Measurements from ENCODE around the gene PAX7. TPM values are rescaled to one million over a fixed set of nuclear protein-coding genes. Genes with fewer than 3 reads are reported as not detected.

PAX7 gene
- total RNA-seq, 1 experiment from 2014 or later = not detected

DNA sequence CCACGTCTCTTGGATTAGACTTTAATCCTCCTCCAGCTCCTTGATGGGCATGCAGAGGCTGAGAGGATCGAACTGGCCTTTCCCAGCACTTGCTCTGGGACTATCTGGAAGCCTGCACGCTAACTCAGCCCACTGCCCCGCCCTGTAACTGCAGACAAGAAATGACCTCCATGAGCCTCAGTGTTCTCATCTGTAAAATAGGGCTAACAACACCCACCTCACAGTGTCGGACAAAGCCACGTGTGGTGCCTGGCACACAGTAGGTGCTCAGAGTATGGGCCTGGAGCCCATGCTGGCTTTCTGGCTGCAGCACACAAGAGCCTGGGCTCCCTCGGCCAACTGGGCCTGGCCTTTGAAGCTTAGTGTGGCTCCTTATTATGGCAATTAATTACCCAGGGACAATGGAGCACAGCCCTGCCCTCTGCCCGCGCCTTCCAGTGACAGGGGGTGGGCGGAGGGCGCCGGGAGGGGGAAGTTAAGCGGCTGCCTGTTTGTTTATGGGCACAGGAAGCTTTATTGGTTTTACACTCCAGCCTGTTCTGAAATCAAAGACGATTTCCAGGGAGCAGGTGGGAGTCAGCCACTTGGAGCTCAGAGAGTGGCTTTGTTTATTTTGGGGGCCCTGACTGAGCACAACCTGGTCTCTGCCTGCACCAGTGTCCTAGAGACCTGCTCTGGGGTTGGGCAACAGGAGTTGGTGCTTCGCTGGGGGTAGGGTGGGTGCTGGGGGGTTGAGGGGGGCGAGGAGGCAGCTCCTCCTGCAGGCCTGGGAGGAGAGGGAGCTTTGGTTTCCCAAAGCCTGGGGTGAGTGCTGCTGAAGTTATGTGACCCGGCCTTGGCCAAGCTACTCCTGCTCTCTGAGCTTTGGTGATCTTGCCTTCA, 31.0 kb downstream of the PAX7 start:
- Mint-ChIP-seq H3K27ac (ENCODE audit: low read depth, unreplicated experiment) (no peak overlapping the region), H3K36me3 (ENCODE audit: insufficient read depth, unreplicated experiment) (no peaks in the 10 kb centered on the region), H3K4me3 (ENCODE audit: unreplicated experiment) (no peak overlapping the region), H3K9me3 (ENCODE audit: unreplicated experiment) (no peaks in the 10 kb centered on the region), H3K27me3 (ENCODE audit: insufficient read depth, unreplicated experiment) (no peaks in the 10 kb centered on the region), H3K4me1 (ENCODE audit: insufficient read depth, unreplicated experiment) (peaks cover 2% of the 10 kb centered on the region)
- CTCF ChIA-PET = interaction anchor here (1.2 to 2.5 kb wide), 2 partner anchors 19 to 20 kb away, joined by 4 to 9 read pairs; no protein-coding TSS in a partner anchor
- POLR2A ChIA-PET = no interaction called here
- BruUV-seq (replicated peaks) = no TSS peak
- intact Hi-C loops (cut with micrococcal nuclease) = no loop called here
- TF ChIP-seq, protein P1, sequence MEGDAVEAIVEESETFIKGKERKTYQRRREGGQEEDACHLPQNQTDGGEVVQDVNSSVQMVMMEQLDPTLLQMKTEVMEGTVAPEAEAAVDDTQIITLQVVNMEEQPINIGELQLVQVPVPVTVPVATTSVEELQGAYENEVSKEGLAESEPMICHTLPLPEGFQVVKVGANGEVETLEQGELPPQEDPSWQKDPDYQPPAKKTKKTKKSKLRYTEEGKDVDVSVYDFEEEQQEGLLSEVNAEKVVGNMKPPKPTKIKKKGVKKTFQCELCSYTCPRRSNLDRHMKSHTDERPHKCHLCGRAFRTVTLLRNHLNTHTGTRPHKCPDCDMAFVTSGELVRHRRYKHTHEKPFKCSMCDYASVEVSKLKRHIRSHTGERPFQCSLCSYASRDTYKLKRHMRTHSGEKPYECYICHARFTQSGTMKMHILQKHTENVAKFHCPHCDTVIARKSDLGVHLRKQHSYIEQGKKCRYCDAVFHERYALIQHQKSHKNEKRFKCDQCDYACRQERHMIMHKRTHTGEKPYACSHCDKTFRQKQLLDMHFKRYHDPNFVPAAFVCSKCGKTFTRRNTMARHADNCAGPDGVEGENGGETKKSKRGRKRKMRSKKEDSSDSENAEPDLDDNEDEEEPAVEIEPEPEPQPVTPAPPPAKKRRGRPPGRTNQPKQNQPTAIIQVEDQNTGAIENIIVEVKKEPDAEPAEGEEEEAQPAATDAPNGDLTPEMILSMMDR (IDR thresholded peaks at IDR 0.05; ENCODE audit: unreplicated experiment) = no peak
- no peak for DNase-seq (ENCODE audit: unreplicated experiment)

DNA sequence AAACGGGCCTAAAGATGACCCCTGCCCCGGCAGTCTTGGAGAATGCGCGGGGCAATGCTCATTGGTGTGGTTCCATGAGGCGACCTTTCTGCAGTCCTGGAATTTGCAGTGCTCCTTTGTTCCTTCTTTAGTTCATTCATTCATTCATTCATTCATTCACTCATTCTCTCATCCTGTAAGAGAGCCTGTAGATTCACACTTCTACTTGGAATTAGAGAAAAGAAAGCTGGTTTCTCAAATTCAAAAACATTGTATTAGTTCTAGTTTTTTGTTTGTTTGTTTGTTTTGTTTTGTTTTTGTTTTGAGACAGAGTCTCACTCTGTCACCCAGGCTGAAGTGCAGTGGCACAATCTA, 31.6 kb downstream of the PAX7 start:
- intact Hi-C loops (cut with micrococcal nuclease) = no loop called here
- H3K36me3 Mint-ChIP-seq (ENCODE audit: insufficient read depth, unreplicated experiment) = no peaks in the 10 kb centered on the region
- H3K4me1 Mint-ChIP-seq (ENCODE audit: insufficient read depth, unreplicated experiment) = peaks cover 8% of the 10 kb centered on the region
- H3K27ac Mint-ChIP-seq (ENCODE audit: low read depth, unreplicated experiment) = no peak overlapping the region
- POLR2A ChIA-PET = interaction anchor here (0.5 kb wide), 1 partner anchor 58 kb away, joined by 3 read pairs; no protein-coding TSS in a partner anchor
- TF ChIP-seq, protein P1 (IDR thresholded peaks at IDR 0.05; ENCODE audit: unreplicated experiment) = no peak
- H3K9me3 Mint-ChIP-seq (ENCODE audit: unreplicated experiment) = no peaks in the 10 kb centered on the region
- H3K27me3 Mint-ChIP-seq (ENCODE audit: insufficient read depth, unreplicated experiment) = no peaks in the 10 kb centered on the region
- CTCF ChIA-PET = interaction anchor here (1.2 kb wide), 1 partner anchor 20 kb away, joined by 4 read pairs; no protein-coding TSS in a partner anchor
- H3K4me3 Mint-ChIP-seq (ENCODE audit: unreplicated experiment) = no peak overlapping the region
- DNase-seq (ENCODE audit: unreplicated experiment) = no peak
- BruUV-seq (replicated peaks) = no TSS peak

DNA sequence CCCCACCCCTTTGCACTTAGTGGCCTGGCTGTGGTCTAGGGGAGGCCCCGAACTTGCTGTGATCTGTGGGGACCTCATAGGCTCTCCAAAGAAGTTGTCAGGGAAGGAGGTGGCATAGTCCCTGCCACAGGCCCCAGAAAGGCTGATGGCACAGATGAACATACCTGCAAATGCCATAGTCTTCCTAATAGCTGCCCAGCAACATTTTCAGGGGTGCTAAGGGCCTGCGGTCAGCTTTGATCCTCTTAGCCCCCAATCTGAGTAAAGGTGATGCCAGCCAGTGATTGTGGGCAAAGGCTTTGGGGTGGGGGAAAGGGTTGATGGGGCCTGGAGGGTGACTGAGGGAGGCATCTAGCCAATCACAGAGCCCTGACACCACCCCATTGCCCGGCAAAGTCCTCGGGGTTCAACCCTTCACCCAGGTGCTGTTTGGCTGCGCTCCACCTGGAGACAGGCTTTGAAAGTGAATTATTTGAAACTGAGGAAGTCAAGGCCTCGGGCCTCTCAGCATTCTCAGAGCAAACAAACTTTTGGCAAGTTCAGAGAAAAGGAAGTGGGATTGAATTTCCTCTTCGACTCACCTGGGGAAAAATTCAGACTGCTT, 35.8 kb downstream of the PAX7 start:
- H3K4me1 Mint-ChIP-seq (ENCODE audit: insufficient read depth, unreplicated experiment) = peaks cover 37% of the 10 kb centered on the region
- BruUV-seq (replicated peaks) = no TSS peak
- peak overlapping the region; percentile 21 for H3K27ac Mint-ChIP-seq (ENCODE audit: low read depth, unreplicated experiment)
- CTCF ChIA-PET = interaction anchor here (0.6 to 1.0 kb wide), 2 partner anchors 10 to 70 kb away, joined by 3 to 6 read pairs; no protein-coding TSS in a partner anchor
- POLR2A ChIA-PET = interaction anchor here (0.6 to 1.1 kb wide), 2 partner anchors 150 to 1009 kb away, joined by 3 read pairs; no protein-coding TSS in a partner anchor
- H3K36me3 Mint-ChIP-seq (ENCODE audit: insufficient read depth, unreplicated experiment) = no peaks in the 10 kb centered on the region
- no peaks in the 10 kb centered on the region for H3K27me3 Mint-ChIP-seq (ENCODE audit: insufficient read depth, unreplicated experiment)
- DNase-seq (ENCODE audit: unreplicated experiment) = peak; percentile 79
- H3K9me3 Mint-ChIP-seq (ENCODE audit: unreplicated experiment) = no peaks in the 10 kb centered on the region
- H3K4me3 Mint-ChIP-seq (ENCODE audit: unreplicated experiment) = no peak overlapping the region
- TF ChIP-seq, protein P1 (IDR thresholded peaks at IDR 0.05; ENCODE audit: unreplicated experiment) = no peak
- intact Hi-C loops (cut with micrococcal nuclease) = no loop called here

DNA sequence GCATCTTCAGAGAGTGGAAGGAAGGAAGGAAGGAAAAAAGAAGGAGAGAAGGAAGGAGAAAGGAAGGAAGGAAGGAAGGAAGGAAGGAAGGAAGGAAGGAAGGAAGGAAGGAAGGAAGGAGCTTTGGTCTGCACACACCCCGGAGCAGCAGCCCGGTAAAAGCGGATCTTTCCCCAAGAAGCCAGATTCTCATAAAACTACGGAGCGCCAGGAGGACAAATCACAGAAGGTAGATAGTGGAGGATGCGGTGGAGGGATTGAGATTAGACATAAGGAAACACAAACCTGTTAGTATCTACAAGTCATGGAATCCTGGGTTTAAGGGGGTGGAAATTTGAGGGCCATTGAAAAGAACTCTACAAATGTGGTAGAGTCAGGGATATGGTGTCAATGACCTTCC, 36.7 kb downstream of the PAX7 start:
- no peaks in the 10 kb centered on the region for H3K27me3 Mint-ChIP-seq (ENCODE audit: insufficient read depth, unreplicated experiment)
- intact Hi-C loops (cut with micrococcal nuclease) = no loop called here

More for the DNA sequence above, 36.7 kb downstream of the PAX7 start:
- POLR2A ChIA-PET = interaction anchor here (0.6 to 1.1 kb wide), 4 partner anchors 10 to 149 kb away, joined by 3 to 4 read pairs (median 3); no protein-coding TSS in a partner anchor
- no peak for DNase-seq (ENCODE audit: unreplicated experiment)
- H3K27ac Mint-ChIP-seq (ENCODE audit: low read depth, unreplicated experiment) = no peak overlapping the region
- peaks cover 37% of the 10 kb centered on the region for H3K4me1 Mint-ChIP-seq (ENCODE audit: insufficient read depth, unreplicated experiment)
- CTCF ChIA-PET = interaction anchor here (0.5 to 1.8 kb wide), 5 partner anchors 70 to 1529 kb away, joined by 3 to 6 read pairs (median 3); no protein-coding TSS in a partner anchor
- H3K4me3 Mint-ChIP-seq (ENCODE audit: unreplicated experiment) = no peak overlapping the region
- TF ChIP-seq, protein P1 (IDR thresholded peaks at IDR 0.05; ENCODE audit: unreplicated experiment) = no peak
- no peaks in the 10 kb centered on the region for H3K36me3 Mint-ChIP-seq (ENCODE audit: insufficient read depth, unreplicated experiment)
- no peaks in the 10 kb centered on the region for H3K9me3 Mint-ChIP-seq (ENCODE audit: unreplicated experiment)
- no TSS peak for BruUV-seq (replicated peaks)

All from MCF 10A (cell line).